GM21515 (cell line): ENCODE results near the gene PRKG1.
"Not testable (repeated sequence)": the region's sequence is repeated elsewhere in the genome, so short reads cannot be mapped to it uniquely, and the experiment has no call there.

Source experiments
- ATAC-seq: cut with Tn5 transposase; IDR thresholded peaks from one replicate; pipeline ENCODE4 v1.9.1; 2021; ENCODE audit not compliant: unreplicated experiment

Gene PRKG1

DNA sequence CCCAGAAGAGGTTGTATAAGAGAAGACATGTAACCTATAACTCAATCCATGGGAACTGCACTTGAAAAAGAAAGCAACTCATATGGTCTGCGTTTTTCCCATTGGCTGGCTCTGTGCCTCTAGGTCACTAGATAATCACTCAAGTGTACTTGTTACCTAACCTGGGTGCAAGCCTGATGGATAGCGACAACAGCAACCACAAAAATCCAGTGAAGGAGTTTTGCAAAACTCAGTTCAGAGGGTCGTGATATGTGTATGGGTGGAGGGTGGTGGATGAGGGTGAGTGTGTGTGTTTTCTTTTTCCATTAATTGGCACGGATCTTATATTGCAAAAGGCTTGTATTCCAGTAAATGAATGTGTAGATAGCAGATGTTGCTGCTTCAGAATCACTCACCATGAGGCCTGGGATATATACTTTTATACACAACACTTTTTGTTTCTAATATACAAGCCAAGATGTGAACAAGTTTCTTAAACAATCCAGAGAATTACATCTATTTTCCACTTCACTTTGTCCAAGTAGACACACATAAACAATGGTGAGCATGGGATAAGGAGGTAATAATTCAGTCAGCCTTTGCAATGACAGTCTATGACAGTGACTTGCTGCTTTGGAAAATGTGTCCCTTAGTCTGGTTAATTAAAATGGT is 952.9 kb downstream of the PRKG1 start:
- no peak for ATAC-seq

DNA sequence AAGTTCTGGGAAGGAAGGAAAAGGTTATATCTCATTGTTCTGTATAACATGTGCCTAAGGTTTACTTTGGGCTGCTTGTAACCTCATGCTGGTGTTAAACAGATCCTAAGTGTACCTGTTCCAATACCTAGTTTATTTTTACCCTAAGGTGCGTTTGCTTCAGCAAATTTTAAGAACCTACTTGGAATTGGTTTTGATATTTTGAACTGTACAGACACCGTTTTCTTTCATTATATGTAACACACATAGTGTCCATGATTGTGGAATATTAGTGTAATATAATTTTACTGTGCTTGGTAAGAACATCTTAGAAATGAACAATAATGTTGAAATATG is 954.2 kb downstream of the PRKG1 start:
- ATAC-seq = no peak

- no peak for ATAC-seq
These were observed 955.3 kb downstream of the PRKG1 start for GRCh38 chr10:52029628-52030027.

- ATAC-seq = no peak
These were observed 955.9 kb downstream of the PRKG1 start for GRCh38 chr10:52030051-52030790.

DNA sequence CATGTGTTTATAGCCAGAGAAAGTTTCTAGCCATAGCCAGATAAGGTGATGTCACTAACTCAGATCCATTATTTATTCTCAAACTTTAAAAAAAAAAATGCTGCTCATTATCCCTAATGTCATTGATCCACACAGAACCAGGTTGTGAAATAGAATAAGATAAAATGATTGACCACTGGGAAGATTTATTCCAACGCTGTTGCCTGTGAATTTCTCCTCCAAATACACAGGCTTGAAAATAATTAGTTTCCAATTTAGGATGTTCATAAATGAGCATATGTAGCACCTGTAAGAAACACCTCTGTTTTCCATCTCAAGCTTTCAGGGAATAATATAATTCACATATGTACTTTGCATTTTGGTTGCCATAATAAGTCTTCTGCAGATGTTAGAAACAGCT is 956.7 kb downstream of the PRKG1 start:
- ATAC-seq = no peak

- no peak for ATAC-seq
These were observed 957.5 kb downstream of the PRKG1 start for GRCh38 chr10:52031771-52032170.

DNA sequence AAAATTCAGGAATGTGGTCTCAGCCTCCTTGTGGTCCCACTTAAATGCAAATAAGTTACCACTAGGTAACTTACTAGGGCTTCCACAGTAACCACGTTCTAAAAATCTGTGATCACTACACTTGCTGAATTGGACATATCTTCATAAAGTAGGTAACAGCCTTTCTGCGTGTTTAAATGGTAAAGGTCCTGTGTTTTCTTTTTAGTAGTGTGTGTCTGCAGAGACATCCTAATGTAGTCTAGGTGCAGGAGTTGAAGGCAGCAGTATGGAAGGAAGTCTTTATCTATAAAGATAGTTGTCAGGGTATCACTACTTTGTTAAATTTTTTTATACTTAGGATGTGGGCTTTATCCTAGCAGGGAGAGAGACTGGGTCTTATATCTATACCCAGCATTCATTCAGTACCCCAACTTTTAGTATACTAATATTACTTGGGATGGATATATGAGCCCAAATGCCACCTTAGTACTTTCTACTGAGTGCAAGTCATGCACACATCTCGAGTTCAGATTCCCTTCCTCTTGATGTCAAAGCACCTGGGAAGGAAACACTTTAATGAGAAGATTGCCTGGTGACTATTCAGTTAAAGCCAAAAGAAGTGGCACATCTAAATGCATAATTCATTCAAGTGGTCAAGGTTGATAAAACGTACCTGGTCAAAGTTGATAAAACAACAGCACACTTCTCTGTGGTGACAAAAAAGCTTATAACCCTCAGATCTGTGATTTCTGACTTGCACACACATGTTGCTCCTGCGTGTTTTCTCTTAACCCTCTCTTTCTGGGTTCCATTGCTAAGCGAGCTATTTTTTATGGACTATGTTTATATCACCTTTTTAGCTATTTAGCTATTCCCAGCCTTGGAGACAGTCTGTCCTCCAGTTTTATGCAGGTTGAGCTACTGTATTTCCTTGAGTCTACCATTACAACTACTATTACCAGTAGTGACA is 958.7 kb downstream of the PRKG1 start:
- ATAC-seq = no peak

- ATAC-seq = not testable (repeated sequence)
These were observed 964.9 kb downstream of the PRKG1 start for GRCh38 chr10:52039002-52039793.

- no peak for ATAC-seq
These were observed 966.2 kb downstream of the PRKG1 start for GRCh38 chr10:52040486-52040885.

- no peak for ATAC-seq
These were observed 969.5 kb downstream of the PRKG1 start for GRCh38 chr10:52043811-52044210.

DNA sequence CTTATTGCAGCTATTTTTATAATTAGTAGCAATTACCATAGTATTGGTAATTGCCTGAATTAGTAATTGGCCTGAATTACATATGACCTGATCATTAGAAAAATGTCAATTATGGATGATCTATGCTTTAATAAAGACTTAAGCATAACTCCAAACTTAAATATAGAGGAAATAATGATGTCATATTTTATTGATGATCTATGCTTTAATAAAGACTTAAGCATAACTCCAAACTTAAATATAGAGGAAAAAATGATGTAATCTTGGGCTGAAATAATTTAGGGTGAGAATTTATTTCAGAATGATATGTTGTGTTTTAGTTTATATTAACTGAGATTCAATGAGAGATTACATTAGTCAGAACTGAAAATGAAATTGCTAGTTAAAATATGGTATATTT is 973.8 kb downstream of the PRKG1 start:
- ATAC-seq = no peak

DNA sequence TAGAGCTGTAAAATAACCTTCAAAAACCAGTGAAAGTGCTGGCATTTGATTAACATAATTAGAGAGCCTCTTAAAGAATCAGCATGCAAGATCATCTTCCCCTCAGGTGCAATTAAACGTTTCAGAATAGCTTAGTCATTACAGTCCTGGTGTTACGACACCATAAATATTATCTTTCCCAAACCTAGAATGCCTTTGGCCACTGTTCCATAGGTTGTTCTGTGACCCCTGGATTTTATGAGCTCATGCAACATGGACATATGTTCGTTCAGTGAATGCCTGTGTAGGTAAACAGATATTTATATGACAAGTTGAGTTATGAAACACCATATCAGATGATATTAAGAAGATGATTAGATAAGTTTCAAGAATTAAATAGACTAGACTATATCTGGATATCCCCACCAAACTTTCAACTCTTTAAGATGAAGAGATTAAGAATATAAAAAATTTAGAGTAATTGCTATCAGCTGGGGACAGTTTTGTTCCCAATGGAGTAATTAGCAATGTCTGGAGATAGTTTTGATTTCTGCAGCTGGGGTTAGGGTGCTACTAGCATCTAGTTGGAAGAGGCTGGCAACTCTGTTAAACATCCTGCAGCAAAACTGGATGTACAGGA is 976.3 kb downstream of the PRKG1 start:
- ATAC-seq = no peak

DNA sequence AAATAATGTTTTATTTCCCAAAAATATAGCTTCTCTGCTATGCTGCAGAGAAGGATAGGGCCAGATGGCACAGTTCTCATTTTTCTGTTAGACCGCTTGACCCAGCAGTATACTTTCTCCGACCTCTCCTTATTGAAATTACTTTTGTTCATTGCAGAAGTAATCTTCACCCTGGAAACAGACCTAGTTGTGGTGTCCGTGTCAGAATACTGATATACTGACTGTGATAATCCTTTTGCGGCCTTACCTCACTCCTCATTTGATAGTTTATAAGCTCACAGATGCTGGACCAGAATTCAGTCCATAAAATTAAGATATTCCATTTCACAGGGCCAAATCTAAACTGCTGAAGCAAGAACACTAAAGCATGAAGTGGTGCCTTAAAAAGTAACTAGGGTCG is 979.2 kb downstream of the PRKG1 start:
- ATAC-seq = no peak

DNA sequence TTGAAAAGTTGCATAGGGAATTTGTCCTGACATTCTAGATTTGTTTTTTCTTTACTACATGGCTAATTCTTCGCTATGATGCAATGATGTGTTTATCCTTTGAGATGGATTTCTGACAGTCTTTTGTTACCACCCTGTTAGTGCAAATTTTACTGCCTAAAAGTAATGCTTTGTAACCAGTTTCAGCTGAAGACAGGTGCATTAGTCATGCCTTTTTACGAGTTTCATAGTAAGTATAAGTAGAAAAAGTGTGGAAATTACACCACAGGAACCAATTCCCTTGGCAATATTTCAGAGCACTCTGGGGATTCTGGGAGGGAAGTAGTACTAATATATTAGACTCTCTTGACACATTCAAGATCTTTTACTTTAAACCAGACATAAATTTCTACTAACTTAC is 982.0 kb downstream of the PRKG1 start:
- ATAC-seq = no peak

- ATAC-seq = no peak
These were observed 984.8 kb downstream of the PRKG1 start for GRCh38 chr10:52059089-52059488.

GRCh38 chr10:52063159-52063558 is 988.9 kb downstream of the PRKG1 start:
- no peak for ATAC-seq

- ATAC-seq = no peak
These were observed 990.0 kb downstream of the PRKG1 start for GRCh38 chr10:52064084-52064845.

DNA sequence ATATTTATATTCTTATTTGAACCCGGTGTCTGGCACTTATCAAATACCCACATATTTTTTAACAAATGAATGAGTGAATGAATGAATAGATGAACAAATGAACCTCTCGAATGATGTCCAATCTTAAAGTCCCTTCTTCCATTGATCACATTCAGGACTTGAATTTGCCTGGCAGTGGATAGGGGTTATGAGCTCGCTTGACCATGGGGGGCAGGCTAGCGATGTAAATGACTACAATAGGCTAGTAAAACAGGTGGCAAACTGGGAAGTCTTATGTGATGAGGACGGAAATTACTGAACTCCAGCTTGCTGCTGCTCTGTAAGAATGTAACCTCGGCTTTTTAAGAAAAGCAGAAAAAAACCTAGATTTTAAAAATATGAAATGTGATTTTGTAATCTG is 992.1 kb downstream of the PRKG1 start:
- ATAC-seq = no peak

DNA sequence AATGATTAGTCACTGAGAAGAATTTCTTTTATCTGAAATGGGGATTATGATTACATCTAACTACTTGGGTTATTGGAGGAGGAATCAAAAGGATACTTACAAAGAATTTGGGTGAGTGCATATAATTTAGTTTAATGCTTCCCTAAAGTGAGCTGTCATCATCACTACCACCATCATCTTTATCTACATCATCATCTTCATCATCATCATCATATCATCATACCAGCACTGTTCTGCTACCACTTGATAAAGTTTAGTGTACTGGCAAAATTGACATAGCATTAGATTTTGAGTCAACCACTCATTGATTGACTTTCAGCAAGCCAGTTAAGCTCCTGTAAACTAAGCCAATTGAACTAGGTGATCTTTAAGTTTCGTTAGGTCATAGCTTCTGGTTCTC is 994.2 kb downstream of the PRKG1 start:
- ATAC-seq = no peak

DNA sequence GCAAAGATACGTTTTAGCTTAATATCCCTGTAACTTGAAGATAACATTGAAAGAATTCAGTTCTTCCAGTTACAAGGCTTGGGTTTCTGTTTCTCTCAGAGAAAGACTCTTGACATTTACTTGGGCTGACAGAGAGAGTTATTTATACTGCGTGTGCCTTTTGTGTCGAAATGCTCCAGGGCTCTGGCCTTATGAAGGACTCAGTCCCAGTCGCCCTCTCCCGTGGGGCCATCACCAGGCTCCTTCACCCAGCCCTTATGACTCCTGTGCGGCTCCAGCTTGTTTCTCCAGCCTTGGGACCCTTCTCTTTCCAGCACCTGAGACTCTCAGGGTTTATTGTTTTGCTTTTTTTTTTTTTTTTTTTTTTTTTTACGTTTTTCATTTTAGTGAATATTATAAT is 997.5 kb downstream of the PRKG1 start:
- no peak for ATAC-seq
